Stimulated activated CD4-positive, alpha-beta T cell treated with anti-CD3 and anti-CD28 coated beads, TNF-alpha, amount 100 ng/mL, for 1 hour (primary cell): Measurements from ENCODE around the gene RINL.
A peak's percentile ranks its signal among the peaks of the same experiment; 100 is the strongest.
"Not testable (repeated sequence)": the region's sequence is repeated elsewhere in the genome, so short reads cannot be mapped to it uniquely, and the experiment has no call there.

Source experiments
- DNase-seq, 3 donors: peaks; one replicate each; pipeline ENCODE4 v3.0.0-alpha.2; 2020; ENCODE audit warnings: low read depth in 3 of 3, low spot score in 1 of 3

The RINL gene

GRCh38 chr19:38905620-38906019 lies 27.5 kb upstream of the RINL start:
- DNase-seq = no peak

GRCh38 chr19:38904581-38905539 lies 26.8 kb upstream of the RINL start:
- DNase-seq = no peak

GRCh38 chr19:38901683-38902082 lies 23.6 kb upstream of the RINL start:
- no peak for DNase-seq

GRCh38 chr19:38900743-38901190 lies 22.7 kb upstream of the RINL start:
- no peak for DNase-seq

GRCh38 chr19:38900202-38900629 lies 22.1 kb upstream of the RINL start:
- DNase-seq = no peak

- DNase-seq = peak; percentile 89 to 97 (median 97)
Measured at GRCh38 chr19:38899447-38900201, 21.5 kb upstream of the RINL start, which contains the start of the genes NFKBIB and SIRT2. TSS of gene NFKBIB (plus strand) at chr19:38899969. CDS start at chr19:38900033, 64 bp downstream. TSS of gene SIRT2 (minus strand) at chr19:38899618. CDS start at chr19:38899521, 97 bp downstream.

GRCh38 chr19:38898788-38899446 lies 20.8 kb upstream of the RINL start:
- no peak for DNase-seq

GRCh38 chr19:38894968-38895367 lies 16.9 kb upstream of the RINL start:
- DNase-seq = no peak

GRCh38 chr19:38893341-38893771 lies 15.3 kb upstream of the RINL start:
- no peak for DNase-seq

- DNase-seq = no peak
Measured at GRCh38 chr19:38892841-38893240, 14.8 kb upstream of the RINL start.

GRCh38 chr19:38891771-38892170 lies 13.7 kb upstream of the RINL start:
- no peak for DNase-seq

- no peak for DNase-seq
Measured at GRCh38 chr19:38890686-38891085, 12.6 kb upstream of the RINL start.

- no peak for DNase-seq
Measured at GRCh38 chr19:38889803-38890202, 11.7 kb upstream of the RINL start.

- DNase-seq = no peak
Measured at GRCh38 chr19:38888876-38889275, 10.8 kb upstream of the RINL start.

GRCh38 chr19:38884691-38885090 lies 6.6 kb upstream of the RINL start:
- not testable (repeated sequence) for DNase-seq

- no peak for DNase-seq
Measured at GRCh38 chr19:38883286-38883685, 5.2 kb upstream of the RINL start.

- no peak for DNase-seq
Measured at GRCh38 chr19:38880882-38881609, 3.0 kb upstream of the RINL start.

GRCh38 chr19:38880076-38880881 lies 2.2 kb upstream of the RINL start:
- DNase-seq = no peak

- no peak for DNase-seq
Measured at GRCh38 chr19:38879400-38879751, 1.3 kb upstream of the RINL start.
